ENCODE data around the gene LRRC7.

The LRRC7 gene

DNA sequence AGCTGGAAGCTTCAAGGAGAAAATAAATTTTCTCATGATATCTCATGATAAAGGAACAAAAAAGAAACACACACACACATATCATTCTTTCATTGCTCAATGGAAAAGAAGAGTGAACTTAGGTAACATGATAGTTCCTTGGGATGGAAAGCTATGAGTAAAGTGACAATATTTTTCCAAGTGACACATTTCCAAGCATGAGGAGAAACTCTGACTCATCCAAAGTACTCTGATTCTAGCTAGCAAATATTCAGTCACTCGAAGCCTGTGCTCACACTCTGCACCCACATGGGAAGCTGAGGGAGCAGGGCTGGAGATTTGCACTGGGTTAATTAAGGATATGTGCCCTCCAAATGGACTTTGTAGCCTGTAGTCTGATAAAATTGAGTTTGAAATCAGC lies 415.3 kb downstream of the LRRC7 start:
- H3K4me3 ChIP-seq (ENCODE audit: low read depth, low read length), result no peak overlapping the region
- DNase-seq (ENCODE audit: low read depth), result peak; percentile 0
- in situ Hi-C loops (cut with HindIII; ENCODE audit: low sequenced_read_pairs), result no loop called here
- TF ChIP-seq, protein P1, sequence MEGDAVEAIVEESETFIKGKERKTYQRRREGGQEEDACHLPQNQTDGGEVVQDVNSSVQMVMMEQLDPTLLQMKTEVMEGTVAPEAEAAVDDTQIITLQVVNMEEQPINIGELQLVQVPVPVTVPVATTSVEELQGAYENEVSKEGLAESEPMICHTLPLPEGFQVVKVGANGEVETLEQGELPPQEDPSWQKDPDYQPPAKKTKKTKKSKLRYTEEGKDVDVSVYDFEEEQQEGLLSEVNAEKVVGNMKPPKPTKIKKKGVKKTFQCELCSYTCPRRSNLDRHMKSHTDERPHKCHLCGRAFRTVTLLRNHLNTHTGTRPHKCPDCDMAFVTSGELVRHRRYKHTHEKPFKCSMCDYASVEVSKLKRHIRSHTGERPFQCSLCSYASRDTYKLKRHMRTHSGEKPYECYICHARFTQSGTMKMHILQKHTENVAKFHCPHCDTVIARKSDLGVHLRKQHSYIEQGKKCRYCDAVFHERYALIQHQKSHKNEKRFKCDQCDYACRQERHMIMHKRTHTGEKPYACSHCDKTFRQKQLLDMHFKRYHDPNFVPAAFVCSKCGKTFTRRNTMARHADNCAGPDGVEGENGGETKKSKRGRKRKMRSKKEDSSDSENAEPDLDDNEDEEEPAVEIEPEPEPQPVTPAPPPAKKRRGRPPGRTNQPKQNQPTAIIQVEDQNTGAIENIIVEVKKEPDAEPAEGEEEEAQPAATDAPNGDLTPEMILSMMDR (IDR thresholded peaks at IDR 0.05; ENCODE audit: low read depth, low read length, missing control alignments), result no peak

DNA sequence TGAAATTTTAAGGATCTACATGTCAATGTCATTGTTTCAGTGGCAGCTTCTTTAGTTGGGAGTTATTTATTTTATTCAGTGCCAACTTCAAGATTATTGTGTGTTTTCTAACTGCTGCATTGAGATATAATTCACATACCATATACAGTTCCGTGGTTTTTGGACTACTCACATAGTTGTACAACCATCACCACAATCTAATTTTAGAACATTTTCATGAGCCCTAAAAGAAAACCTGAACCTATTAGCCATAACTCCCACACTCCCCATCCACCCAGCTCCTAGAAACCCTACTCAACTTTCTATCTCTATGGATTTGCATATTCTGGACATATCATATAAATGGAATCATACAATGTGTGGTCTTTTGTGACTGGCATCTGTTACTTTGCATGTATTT lies 417.7 kb downstream of the LRRC7 start:
- in situ Hi-C loops (cut with HindIII; ENCODE audit: low sequenced_read_pairs), result no loop called here
- no peak for DNase-seq (ENCODE audit: low read depth)
- TF ChIP-seq, protein P1 (IDR thresholded peaks at IDR 0.05; ENCODE audit: low read depth, low read length, missing control alignments), result no peak

GRCh38 chr1:69985901-69986439 lies 418.2 kb downstream of the LRRC7 start:
- in situ Hi-C loops (cut with HindIII; ENCODE audit: low sequenced_read_pairs), result no loop called here
- no peak for DNase-seq (ENCODE audit: low read depth)

More for the DNA sequence above, 417.7 kb downstream of the LRRC7 start:
- no peak overlapping the region for H3K4me3 ChIP-seq (ENCODE audit: low read depth, low read length)

GRCh38 chr1:69987881-69988280 lies 420.2 kb downstream of the LRRC7 start:
- no peak for DNase-seq (ENCODE audit: low read depth)
- no peak overlapping the region for H3K4me3 ChIP-seq (ENCODE audit: low read depth, low read length)
- in situ Hi-C loops (cut with HindIII; ENCODE audit: low sequenced_read_pairs), result no loop called here
- TF ChIP-seq, protein P1 (IDR thresholded peaks at IDR 0.05; ENCODE audit: low read depth, low read length, missing control alignments), result no peak

More at GRCh38 chr1:69985901-69986439, 418.2 kb downstream of the LRRC7 start:
- no peak overlapping the region for H3K4me3 ChIP-seq (ENCODE audit: low read depth, low read length)
- TF ChIP-seq, protein P1 (IDR thresholded peaks at IDR 0.05; ENCODE audit: low read depth, low read length, missing control alignments), result no peak

DNA sequence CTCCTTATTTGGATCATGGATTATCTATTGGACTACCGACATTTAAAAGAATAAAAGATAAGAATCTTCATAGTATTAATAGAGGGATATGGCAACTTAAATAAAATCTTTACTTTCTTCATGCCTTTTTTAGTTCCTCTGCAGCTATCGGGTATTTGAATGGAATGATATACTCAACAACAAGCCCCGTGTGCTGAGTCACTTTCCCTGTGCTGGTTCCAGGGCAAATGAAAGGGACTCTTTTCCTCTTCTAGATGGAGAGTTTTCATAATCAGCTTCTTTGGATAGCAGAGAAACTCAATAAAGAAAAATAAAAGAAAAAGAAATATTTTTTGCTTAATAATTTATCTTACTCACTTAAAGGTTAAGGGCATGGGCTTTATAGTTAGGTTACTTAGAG lies 423.9 kb downstream of the LRRC7 start:
- no peak for DNase-seq (ENCODE audit: low read depth)
- no peak overlapping the region for H3K4me3 ChIP-seq (ENCODE audit: low read depth, low read length)
- TF ChIP-seq, protein P1 (IDR thresholded peaks at IDR 0.05; ENCODE audit: low read depth, low read length, missing control alignments), result no peak
- in situ Hi-C loops (cut with HindIII; ENCODE audit: low sequenced_read_pairs), result no loop called here

DNA sequence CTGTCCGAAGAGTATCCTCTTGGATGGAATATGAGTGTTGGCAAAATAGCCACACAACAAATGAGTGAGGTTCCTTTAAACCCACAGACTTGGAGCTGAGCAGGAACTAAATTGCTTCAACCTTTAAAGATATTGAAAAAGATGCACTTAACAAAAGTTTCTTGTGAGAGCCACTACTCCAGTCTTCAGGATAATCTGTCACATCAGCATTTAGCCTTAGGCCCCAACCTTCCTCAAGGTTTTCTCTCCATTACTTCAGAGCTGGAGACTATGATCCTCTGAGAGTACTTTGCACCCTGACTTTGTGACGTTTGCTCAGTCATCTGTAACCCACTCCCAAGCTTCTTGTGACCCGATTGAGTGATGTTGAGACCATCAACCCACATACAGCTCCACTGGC lies 424.9 kb downstream of the LRRC7 start:
- in situ Hi-C loops (cut with HindIII; ENCODE audit: low sequenced_read_pairs), result no loop called here
- DNase-seq (ENCODE audit: low read depth), result no peak
- no peak overlapping the region for H3K4me3 ChIP-seq (ENCODE audit: low read depth, low read length)
- TF ChIP-seq, protein P1 (IDR thresholded peaks at IDR 0.05; ENCODE audit: low read depth, low read length, missing control alignments), result no peak

All from astrocyte of the cerebellum (primary cell).